Keratinocyte (primary cell): ENCODE data around the gene MAML2. TPM values are rescaled to one million over a fixed set of nuclear protein-coding genes. Genes with fewer than 3 reads are reported as not detected.

Source experiments
- DNase-seq: peaks from one replicate; pipeline ENCODE4 v3.0.0-alpha.2; 2011; ENCODE audit warnings: low read depth, missing footprints, low spot score
- FAIRE-seq: peaks from 2 replicates; lab custom pipeline; 2011; peaks lifted over from hg19 to GRCh38; lab: Jason Lieb, UNC
- H2AFZ ChIP-seq: 2 replicates; pipeline ENCODE4 v1.6.0; 2012; ENCODE audit warnings: low read length, control low read depth, inconsistent platforms; ENCODE audit not compliant: control insufficient read depth
- H3K27ac ChIP-seq: 2 replicates; pipeline ENCODE4 v1.5.1; 2011; ENCODE audit warnings: low read length; ENCODE audit not compliant: control insufficient read depth, insufficient read depth
- H3K27me3 ChIP-seq: 3 replicates; pipeline ENCODE4 v1.6.0; 2011; ENCODE audit warnings: low read length; ENCODE audit not compliant: control insufficient read depth, insufficient read depth; ENCODE audit errors: extremely low read depth
- H3K36me3 ChIP-seq, 2 experiments: 2 replicates in 1 of 2; 3 replicates in 1 of 2; pipeline ENCODE4 v1.5.1; 2011; ENCODE audit warnings: low read length in 2 of 2, mild to moderate bottlenecking in 1 of 2; ENCODE audit not compliant: control insufficient read depth in 2 of 2, insufficient read depth in 2 of 2; ENCODE audit errors: extremely low read depth in 1 of 2
- H3K4me1 ChIP-seq: 3 replicates; pipeline ENCODE4 v1.5.1; 2011; ENCODE audit warnings: low read length; ENCODE audit not compliant: control insufficient read depth, insufficient read depth; ENCODE audit errors: extremely low read depth
- H3K4me2 ChIP-seq: 3 replicates; pipeline ENCODE4 v1.6.0; 2011; ENCODE audit warnings: low read depth, low read length; ENCODE audit not compliant: control insufficient read depth, insufficient read depth; ENCODE audit errors: extremely low read depth
- H3K4me3 ChIP-seq, 3 experiments: fragments of 200-600 bp in 1 of 3; sonication (generic) in 1 of 3; 2 replicates in 2 of 3; 3 replicates in 1 of 3; pipeline ENCODE4 v1.5.1; 2011 to 2016; ENCODE audit warnings: low read length in 3 of 3, mild to moderate bottlenecking in 3 of 3, control low read depth in 2 of 3, inconsistent platforms in 1 of 3, low read depth in 1 of 3, mixed read lengths in 1 of 3, mixed run types in 1 of 3, moderate library complexity in 1 of 3; ENCODE audit not compliant: control insufficient read depth in 2 of 3, insufficient read depth in 2 of 3; ENCODE audit errors: extremely low read depth in 1 of 3
- H3K79me2 ChIP-seq: 2 replicates; pipeline ENCODE4 v1.6.0; 2012; ENCODE audit warnings: low read length; ENCODE audit not compliant: control insufficient read depth, insufficient read depth
- H3K9ac ChIP-seq: 3 replicates; pipeline ENCODE4 v1.6.0; 2011; ENCODE audit warnings: low read length; ENCODE audit not compliant: control insufficient read depth, insufficient read depth; ENCODE audit errors: extremely low read depth
- H3K9me1 ChIP-seq: 3 replicates; pipeline ENCODE4 v1.6.0; 2011; ENCODE audit warnings: low read length; ENCODE audit not compliant: control insufficient read depth, insufficient read depth; ENCODE audit errors: extremely low read depth
- H3K9me3 ChIP-seq: 2 replicates; pipeline ENCODE4 v1.5.1; 2012; ENCODE audit warnings: low read depth, low read length; ENCODE audit not compliant: control insufficient read depth
- H4K20me1 ChIP-seq: 3 replicates; pipeline ENCODE4 v1.6.0; 2011; ENCODE audit warnings: low read length; ENCODE audit not compliant: control insufficient read depth, insufficient read depth; ENCODE audit errors: extremely low read depth
- CTCF ChIP-seq, 3 experiments: IDR thresholded peaks in 1 of 3; conservative IDR thresholded peaks in 1 of 3; optimal IDR thresholded peaks in 1 of 3; 2 replicates in 2 of 3; 3 replicates in 1 of 3; pipeline versions ENCODE3 to v1.5.1; 2011; ENCODE audit warnings: low read length in 3 of 3, mild to moderate bottlenecking in 3 of 3, moderate library complexity in 2 of 3, control low read depth in 1 of 3, inconsistent platforms in 1 of 3; ENCODE audit not compliant: insufficient read depth in 2 of 3; ENCODE audit errors: extremely low read depth in 1 of 3
- EZH2 ChIP-seq: IDR thresholded peaks from one replicate; pipeline ENCODE4 v1.6.1; 2012; ENCODE audit warnings: inconsistent platforms, mild to moderate bottlenecking, low read length, moderate library complexity
- dilution Hi-C: fragments of 300-500 bp; cut with MboI; formaldehyde crosslinking; loops from one replicate; pipeline ENCODE4 v1.7.0; 2020; ENCODE audit warnings: low sequenced_read_pairs; ENCODE audit not compliant: extremely low pct_ligation_motif_present
- polyA plus RNA-seq, 5 experiments: library from polyadenylated mRNA; depleted of rRNA in 3 of 5; stranded (reverse) in 3 of 5; stranded (forward) in 1 of 5; unstranded in 1 of 5; fragments of >200 nt; gene quantifications; 1 replicate in 1 of 5; 2 replicates in 3 of 5; 3 replicates in 1 of 5; pipeline versions ENCODE4 v1.2.1 to v1.2.3, GENCODE V29; 2011 to 2012; ENCODE audit warnings: missing spikeins in 2 of 5, low read depth in 1 of 5, low replicate concordance in 1 of 5

MAML2 gene
- polyA plus RNA-seq, 1 donor (not counting 4 experiments of a cell fraction or from before 2014, with no cell fraction given) = 4.2 TPM

GRCh38 chr11:96213500-96213899, 129.5 kb downstream of the MAML2 start:
- Histone ChIP-seq H3K9me3 (no peaks in the 10 kb centered on the region), H3K9ac (no peak overlapping the region), H3K9me1 (no peaks in the 10 kb centered on the region), H3K27ac (no peak overlapping the region), H3K27me3 (no peaks in the 10 kb centered on the region), H3K4me3 (no peak overlapping the region), H2AFZ (no peak overlapping the region), H3K36me3 (no peaks in the 10 kb centered on the region), H4K20me1 (no peaks in the 10 kb centered on the region), H3K79me2 (no peaks in the 10 kb centered on the region), H3K4me2 (no peak overlapping the region), H3K4me1 (peaks cover 7% of the 10 kb centered on the region)
- DNase-seq (no peak), FAIRE-seq (no peak)
- TF ChIP-seq EZH2 (no peak), CTCF (optimal IDR thresholded peaks at IDR 0.05 in 1 of 3, IDR thresholded peaks at IDR 0.05 in 1 of 3, conservative IDR thresholded peaks at IDR 0.05 in 1 of 3; ENCODE audit: extremely low read depth in 1 of 3, insufficient read depth in 2 of 3, low read length in 3 of 3) (no peak)
- dilution Hi-C loops = no loop called here

- FAIRE-seq (no peak), DNase-seq (no peak)
- H3K9me3 ChIP-seq = no peaks in the 10 kb centered on the region
- dilution Hi-C loops = no loop called here
- no peak overlapping the region for H3K4me3 ChIP-seq
- no peak for TF ChIP-seq CTCF (optimal IDR thresholded peaks at IDR 0.05 in 1 of 3, IDR thresholded peaks at IDR 0.05 in 1 of 3, conservative IDR thresholded peaks at IDR 0.05 in 1 of 3; ENCODE audit: extremely low read depth in 1 of 3, insufficient read depth in 2 of 3, low read length in 3 of 3)
- no peak for TF ChIP-seq EZH2
- peaks cover 24% of the 10 kb centered on the region for H3K4me1 ChIP-seq
- no peak overlapping the region for H3K4me2 ChIP-seq
- no peaks in the 10 kb centered on the region for H3K36me3 ChIP-seq
- no peak overlapping the region for H3K27ac ChIP-seq
- no peak overlapping the region for H2AFZ ChIP-seq
- H3K79me2 ChIP-seq = no peaks in the 10 kb centered on the region
- H3K27me3 ChIP-seq = no peaks in the 10 kb centered on the region
- no peaks in the 10 kb centered on the region for H4K20me1 ChIP-seq
- no peak overlapping the region for H3K9ac ChIP-seq
- no peaks in the 10 kb centered on the region for H3K9me1 ChIP-seq
These were observed 131.6 kb downstream of the MAML2 start for GRCh38 chr11:96211436-96211835.
